ENCODE measurements around the gene CCNY.

DNA sequence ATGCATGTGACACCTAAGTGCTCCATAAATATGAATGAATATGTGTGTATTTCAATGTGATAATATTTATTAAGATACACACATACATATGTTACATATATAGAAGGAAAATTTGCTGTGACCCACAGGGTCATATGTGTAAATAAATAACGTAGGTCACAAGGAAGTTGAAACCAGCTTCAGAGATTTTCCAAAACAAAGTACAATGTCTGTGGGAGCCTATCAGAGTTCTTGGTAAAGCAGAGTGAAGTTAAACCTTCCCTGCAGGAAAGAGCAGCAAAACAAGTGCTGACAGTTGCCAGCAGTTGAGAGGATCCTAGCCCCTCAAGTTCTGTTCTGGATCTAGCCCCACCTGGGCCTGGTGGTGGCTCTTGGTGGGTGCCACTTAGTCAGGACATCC lies 91.2 kb downstream of the CCNY start:
- TF ChIP-seq, protein P1, sequence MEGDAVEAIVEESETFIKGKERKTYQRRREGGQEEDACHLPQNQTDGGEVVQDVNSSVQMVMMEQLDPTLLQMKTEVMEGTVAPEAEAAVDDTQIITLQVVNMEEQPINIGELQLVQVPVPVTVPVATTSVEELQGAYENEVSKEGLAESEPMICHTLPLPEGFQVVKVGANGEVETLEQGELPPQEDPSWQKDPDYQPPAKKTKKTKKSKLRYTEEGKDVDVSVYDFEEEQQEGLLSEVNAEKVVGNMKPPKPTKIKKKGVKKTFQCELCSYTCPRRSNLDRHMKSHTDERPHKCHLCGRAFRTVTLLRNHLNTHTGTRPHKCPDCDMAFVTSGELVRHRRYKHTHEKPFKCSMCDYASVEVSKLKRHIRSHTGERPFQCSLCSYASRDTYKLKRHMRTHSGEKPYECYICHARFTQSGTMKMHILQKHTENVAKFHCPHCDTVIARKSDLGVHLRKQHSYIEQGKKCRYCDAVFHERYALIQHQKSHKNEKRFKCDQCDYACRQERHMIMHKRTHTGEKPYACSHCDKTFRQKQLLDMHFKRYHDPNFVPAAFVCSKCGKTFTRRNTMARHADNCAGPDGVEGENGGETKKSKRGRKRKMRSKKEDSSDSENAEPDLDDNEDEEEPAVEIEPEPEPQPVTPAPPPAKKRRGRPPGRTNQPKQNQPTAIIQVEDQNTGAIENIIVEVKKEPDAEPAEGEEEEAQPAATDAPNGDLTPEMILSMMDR (conservative IDR thresholded peaks at IDR 0.05; ENCODE audit: low read length) = no peak
- TF ChIP-seq EZH2phosphoT487 (IDR thresholded peaks at IDR 0.05; ENCODE audit: borderline replicate concordance, low read depth, low read length) = no peak

All from OCI-LY7 (cell line).